NCI-H2196 (cell line): ENCODE data around the gene SSR4.

Experiments
- DNase-seq: peaks from one replicate; lab custom pipeline; 2025; ENCODE audit not compliant: unreplicated experiment; lab: John Stamatoyannopoulos, UW

SSR4 gene

GRCh38 chrX:153769158-153769864, 25.2 kb upstream of the SSR4 start:
- DNase-seq: no peak

GRCh38 chrX:153769865-153770600, 24.4 kb upstream of the SSR4 start:
- no peak for DNase-seq

- DNase-seq: no peak
These were observed 23.7 kb upstream of the SSR4 start for GRCh38 chrX:153770601-153771414.

DNA sequence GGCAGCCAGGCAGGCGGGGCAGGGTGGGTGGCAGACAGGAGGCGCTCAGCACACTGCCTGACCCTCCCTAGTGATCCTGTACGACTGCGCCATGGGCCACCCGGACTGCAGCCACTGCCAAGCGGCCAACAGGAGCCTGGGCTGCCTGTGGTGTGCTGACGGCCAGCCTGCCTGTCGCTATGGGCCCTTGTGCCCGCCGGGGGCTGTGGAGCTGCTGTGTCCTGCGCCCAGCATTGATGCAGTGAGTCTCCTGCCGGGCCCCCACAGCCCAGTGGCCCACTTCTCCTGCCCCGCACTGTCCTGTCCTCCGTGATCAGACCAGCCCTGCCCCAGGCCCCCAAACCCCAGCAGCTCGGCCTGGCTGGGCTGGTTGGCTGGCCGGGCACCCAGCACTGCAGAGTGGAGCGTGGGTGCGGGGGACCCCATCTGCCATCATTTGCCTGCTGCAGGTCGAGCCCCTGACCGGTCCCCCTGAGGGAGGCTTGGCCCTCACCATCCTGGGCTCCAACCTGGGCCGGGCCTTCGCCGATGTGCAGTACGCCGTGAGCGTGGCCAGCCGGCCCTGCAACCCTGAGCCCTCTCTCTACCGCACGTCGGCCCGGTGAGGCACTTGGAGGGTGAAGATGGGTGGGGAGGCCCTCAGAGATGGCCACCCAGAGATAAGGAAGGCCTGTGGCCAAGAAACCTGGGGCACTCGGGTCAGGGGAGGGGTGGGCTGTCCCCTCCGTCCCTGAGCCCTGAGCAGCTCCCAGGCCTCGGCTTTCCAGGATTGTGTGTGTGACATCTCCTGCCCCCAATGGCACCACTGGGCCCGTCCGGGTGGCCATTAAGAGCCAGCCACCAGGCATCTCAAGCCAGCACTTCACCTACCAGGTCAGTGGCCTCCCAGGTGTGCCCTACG, 22.8 kb upstream of the SSR4 start:
- DNase-seq: no peak

DNA sequence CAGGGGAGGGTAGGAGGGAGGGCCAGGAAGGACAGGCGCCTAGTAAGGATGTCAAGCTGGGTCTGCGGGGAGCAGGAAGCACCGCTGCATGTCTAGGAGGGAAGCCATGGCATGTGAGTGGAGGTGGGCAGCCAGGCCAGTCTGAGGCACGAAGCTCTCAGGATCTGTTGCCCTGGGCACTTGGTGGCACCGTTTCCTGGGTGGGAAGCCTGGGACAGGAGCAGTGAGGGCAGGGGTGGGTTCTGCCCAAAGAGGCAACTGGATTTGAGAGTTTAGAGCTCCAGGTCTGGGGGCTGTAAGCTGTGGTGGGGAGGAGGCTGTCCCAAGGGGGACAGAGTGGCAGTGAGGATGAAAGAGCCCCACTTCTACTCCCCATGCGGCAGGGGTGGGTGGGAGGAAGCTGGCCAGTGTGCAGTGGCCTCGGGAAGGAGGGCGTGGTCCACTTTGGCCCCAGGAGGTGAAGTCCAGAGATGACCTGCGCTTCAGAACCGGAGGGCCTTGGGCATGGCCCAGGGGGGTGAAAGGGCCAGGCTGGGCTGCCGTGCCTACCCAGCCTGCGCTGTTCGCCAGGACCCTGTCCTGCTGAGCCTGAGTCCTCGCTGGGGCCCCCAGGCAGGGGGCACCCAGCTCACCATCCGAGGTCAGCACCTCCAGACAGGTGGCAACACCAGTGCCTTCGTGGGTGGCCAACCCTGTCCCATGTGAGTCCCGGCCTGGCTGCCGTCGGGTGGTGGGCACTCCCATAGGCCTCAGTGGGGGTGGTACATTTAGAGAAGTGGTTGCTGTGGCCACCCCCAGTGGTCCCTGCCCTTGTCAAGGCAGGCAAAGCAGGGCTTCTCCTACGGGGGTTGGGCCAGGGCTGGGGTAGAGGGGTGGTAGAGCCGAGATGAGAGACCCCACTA, 21.9 kb upstream of the SSR4 start:
- DNase-seq: no peak

DNA sequence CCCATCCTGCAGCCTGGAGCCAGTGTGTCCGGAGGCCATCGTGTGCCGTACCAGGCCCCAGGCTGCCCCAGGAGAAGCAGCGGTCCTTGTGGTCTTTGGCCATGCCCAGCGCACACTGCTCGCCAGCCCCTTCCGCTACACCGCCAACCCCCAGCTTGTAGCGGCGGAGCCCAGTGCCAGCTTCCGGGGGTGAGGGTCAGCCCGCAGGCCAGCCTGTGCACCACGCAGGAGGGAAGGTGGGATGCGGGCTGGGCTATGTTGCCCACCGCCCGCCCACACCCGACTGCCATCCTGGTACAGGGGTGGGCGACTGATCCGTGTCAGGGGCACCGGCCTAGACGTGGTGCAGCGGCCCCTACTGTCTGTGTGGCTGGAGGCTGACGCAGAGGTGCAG, 21.3 kb upstream of the SSR4 start:
- DNase-seq: no peak

GRCh38 chrX:153773741-153774575, 20.5 kb upstream of the SSR4 start:
- no peak for DNase-seq

GRCh38 chrX:153774576-153775292, 19.7 kb upstream of the SSR4 start:
- DNase-seq: no peak

GRCh38 chrX:153775293-153776119, 19.0 kb upstream of the SSR4 start:
- no peak for DNase-seq

DNA sequence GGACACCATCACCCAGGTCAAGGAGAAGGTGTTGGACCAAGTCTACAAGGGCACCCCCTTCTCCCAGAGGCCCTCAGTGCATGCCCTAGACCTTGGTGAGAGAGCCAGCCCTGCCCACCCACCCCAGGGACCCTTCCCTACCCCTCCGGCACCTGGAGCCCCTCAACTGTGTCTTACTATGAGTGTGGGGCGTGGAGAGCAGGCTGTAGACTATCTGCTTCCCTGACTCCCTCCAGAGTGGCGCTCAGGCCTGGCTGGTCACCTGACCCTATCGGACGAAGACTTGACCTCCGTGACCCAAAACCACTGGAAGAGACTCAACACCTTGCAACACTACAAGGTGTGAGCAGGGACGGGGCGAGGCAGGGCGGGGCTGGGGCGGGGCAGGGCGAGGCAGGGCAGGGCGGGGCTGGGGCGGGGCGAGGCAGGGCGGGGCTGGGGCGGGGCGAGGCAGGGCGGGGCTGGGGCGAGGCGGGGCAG, 18.3 kb upstream of the SSR4 start:
- no peak for DNase-seq

DNA sequence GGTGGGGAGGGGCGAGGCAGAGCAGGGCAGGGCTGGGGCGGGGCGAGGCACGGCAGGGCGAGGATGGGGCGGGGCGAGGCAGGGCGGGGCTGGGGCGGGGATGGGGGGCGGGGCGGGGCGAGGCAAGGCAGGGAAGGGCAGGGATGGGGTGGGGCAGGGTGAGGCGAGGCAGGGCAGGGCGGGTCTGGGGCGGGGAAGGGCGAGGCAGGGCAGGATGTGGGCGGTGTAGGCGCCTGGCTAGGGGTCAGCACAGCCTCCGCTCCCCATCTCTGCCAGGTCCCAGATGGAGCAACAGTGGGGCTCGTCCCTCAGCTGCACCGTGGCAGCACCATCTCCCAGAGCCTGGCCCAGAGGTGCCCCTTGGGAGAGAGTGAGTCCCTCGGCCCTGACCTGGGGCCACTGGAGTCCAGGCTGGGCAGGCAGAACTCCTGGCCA, 17.8 kb upstream of the SSR4 start:
- DNase-seq: no peak

DNA sequence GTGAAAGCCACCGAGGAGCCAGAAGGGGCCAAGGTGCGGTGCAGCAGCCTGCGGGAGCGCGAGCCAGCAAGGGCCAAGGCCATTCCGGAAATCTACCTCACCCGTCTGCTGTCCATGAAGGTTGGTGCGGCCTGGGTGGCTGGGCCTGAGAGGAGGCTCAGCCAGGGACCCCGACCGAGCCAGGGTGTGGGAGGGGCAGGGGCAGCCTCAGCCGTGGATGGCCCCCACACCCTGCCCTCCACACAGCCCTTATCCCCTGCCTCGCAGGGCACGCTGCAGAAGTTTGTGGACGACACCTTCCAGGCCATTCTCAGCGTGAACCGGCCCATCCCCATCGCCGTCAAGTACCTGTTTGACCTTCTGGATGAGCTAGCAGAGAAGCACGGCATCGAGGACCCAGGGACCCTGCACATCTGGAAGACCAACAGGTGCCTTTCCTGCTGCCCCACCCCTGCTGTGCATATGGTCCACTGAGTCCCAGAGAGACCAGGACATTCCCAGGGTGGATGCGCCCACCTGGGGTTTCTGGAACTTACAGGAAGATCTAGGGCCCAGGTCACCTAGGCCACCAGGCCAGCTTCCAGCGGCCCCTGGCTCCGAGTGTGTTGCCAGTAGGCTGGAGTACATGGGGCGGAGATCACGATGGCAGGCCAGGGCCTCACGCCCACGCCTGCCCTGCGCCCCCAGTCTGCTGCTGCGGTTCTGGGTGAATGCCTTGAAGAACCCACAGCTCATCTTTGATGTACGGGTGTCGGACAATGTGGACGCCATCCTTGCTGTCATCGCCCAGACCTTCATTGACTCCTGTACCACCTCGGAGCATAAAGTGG, 17.0 kb upstream of the SSR4 start:
- DNase-seq: no peak

DNA sequence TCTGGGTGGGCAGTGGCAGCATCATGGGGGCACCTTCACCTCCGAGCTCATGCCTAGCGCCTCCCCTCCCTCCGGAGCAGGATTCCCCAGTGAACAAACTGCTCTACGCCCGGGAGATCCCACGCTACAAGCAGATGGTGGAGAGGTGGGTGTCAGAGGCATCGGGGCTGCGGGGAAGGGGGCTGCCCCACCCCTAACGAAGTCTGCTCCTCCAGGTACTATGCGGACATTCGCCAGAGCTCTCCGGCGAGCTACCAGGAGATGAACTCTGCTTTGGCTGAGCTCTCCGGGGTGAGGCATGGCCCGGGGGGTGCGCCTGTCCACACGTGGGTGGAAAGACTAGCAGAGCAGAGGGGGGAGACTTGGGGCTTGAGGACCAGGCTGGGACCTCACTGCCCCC, 16.3 kb upstream of the SSR4 start:
- DNase-seq: no peak

GRCh38 chrX:153778684-153779101, 15.8 kb upstream of the SSR4 start:
- no peak for DNase-seq

- no peak for DNase-seq
These were observed 14.4 kb upstream of the SSR4 start for GRCh38 chrX:153779891-153780677.
